ENCODE measurements around the gene FGF12. TPM values are rescaled to one million over a fixed set of nuclear protein-coding genes. Genes with fewer than 3 reads are reported as not detected.
"Not testable (repeated sequence)": the region's sequence is repeated elsewhere in the genome, so short reads cannot be mapped to it uniquely, and the experiment has no call there.

The FGF12 gene
- total RNA-seq: not detected in 2 replicates

- no peaks in the 10 kb centered on the region for H3K36me3 Mint-ChIP-seq (ENCODE audit: low read depth)
- H3K4me1 Mint-ChIP-seq (ENCODE audit: low read depth): no peaks in the 10 kb centered on the region
- peaks cover 23% of the 10 kb centered on the region for H3K27me3 Mint-ChIP-seq (ENCODE audit: insufficient read depth)
- no peaks in the 10 kb centered on the region for H3K9me3 Mint-ChIP-seq
- intact Hi-C loops (cut with micrococcal nuclease): no loop called here
- DNase-seq (ENCODE audit: low spot score): no peak
- no peak within 1 kb of the TSS for H3K4me3 Mint-ChIP-seq
- H3K27ac Mint-ChIP-seq: no peak within 1 kb of the TSS
Observed at GRCh38 chr3:192727032-192727847, at the start of gene FGF12. FGF12 (minus strand) TSS chr3:192727541.

- H3K36me3 Mint-ChIP-seq (ENCODE audit: low read depth); H3K4me3 Mint-ChIP-seq; H3K27ac Mint-ChIP-seq; H3K27me3 Mint-ChIP-seq (ENCODE audit: insufficient read depth); intact Hi-C loops (cut with micrococcal nuclease); DNase-seq (ENCODE audit: low spot score); H3K4me1 Mint-ChIP-seq (ENCODE audit: low read depth): not testable (repeated sequence)
- H3K9me3 Mint-ChIP-seq: peaks cover 15% of the 10 kb centered on the region
Observed at GRCh38 chr3:192774341-192774740, 47.0 kb upstream of the FGF12 start.

- peaks cover 3% of the 10 kb centered on the region for H3K27me3 Mint-ChIP-seq (ENCODE audit: insufficient read depth)
- H3K27ac Mint-ChIP-seq: no peak overlapping the region
- DNase-seq (ENCODE audit: low spot score): no peak
- H3K4me3 Mint-ChIP-seq: no peak overlapping the region
- H3K4me1 Mint-ChIP-seq (ENCODE audit: low read depth): no peaks in the 10 kb centered on the region
- H3K36me3 Mint-ChIP-seq (ENCODE audit: low read depth): no peaks in the 10 kb centered on the region
- intact Hi-C loops (cut with micrococcal nuclease): no loop called here
- peaks cover 15% of the 10 kb centered on the region for H3K9me3 Mint-ChIP-seq
Observed at GRCh38 chr3:192772240-192772894, 45.0 kb upstream of the FGF12 start.

- H3K4me3 Mint-ChIP-seq: no peak overlapping the region
- intact Hi-C loops (cut with micrococcal nuclease): no loop called here
- H3K4me1 Mint-ChIP-seq (ENCODE audit: low read depth): no peaks in the 10 kb centered on the region
- H3K36me3 Mint-ChIP-seq (ENCODE audit: low read depth): no peaks in the 10 kb centered on the region
- no peaks in the 10 kb centered on the region for H3K9me3 Mint-ChIP-seq
- peaks cover 5% of the 10 kb centered on the region for H3K27me3 Mint-ChIP-seq (ENCODE audit: insufficient read depth)
- DNase-seq (ENCODE audit: low spot score): no peak
- no peak overlapping the region for H3K27ac Mint-ChIP-seq
Observed at GRCh38 chr3:192758654-192759053, 31.3 kb upstream of the FGF12 start.

GRCh38 chr3:192751148-192751547 is 23.8 kb upstream of the FGF12 start:
- intact Hi-C loops (cut with micrococcal nuclease): no loop called here
- no peak overlapping the region for H3K27ac Mint-ChIP-seq
- no peak for DNase-seq (ENCODE audit: low spot score)
- H3K4me1 Mint-ChIP-seq (ENCODE audit: low read depth): no peaks in the 10 kb centered on the region
- H3K4me3 Mint-ChIP-seq: no peak overlapping the region
- no peaks in the 10 kb centered on the region for H3K36me3 Mint-ChIP-seq (ENCODE audit: low read depth)
- no peaks in the 10 kb centered on the region for H3K27me3 Mint-ChIP-seq (ENCODE audit: insufficient read depth)
- no peaks in the 10 kb centered on the region for H3K9me3 Mint-ChIP-seq

GRCh38 chr3:192750201-192750600 is 22.9 kb upstream of the FGF12 start:
- H3K9me3 Mint-ChIP-seq: no peaks in the 10 kb centered on the region
- no peak overlapping the region for H3K27ac Mint-ChIP-seq
- no peak overlapping the region for H3K4me3 Mint-ChIP-seq
- intact Hi-C loops (cut with micrococcal nuclease): no loop called here
- H3K36me3 Mint-ChIP-seq (ENCODE audit: low read depth): no peaks in the 10 kb centered on the region
- peaks cover under 1% of the 10 kb centered on the region for H3K27me3 Mint-ChIP-seq (ENCODE audit: insufficient read depth)
- H3K4me1 Mint-ChIP-seq (ENCODE audit: low read depth): no peaks in the 10 kb centered on the region
- no peak for DNase-seq (ENCODE audit: low spot score)

- Mint-ChIP-seq H3K4me3 (no peak overlapping the region), H3K4me1 (ENCODE audit: low read depth) (no peaks in the 10 kb centered on the region), H3K27ac (no peak overlapping the region), H3K27me3 (ENCODE audit: insufficient read depth) (peaks cover 2% of the 10 kb centered on the region), H3K36me3 (ENCODE audit: low read depth) (no peaks in the 10 kb centered on the region), H3K9me3 (no peaks in the 10 kb centered on the region)
- intact Hi-C loops (cut with micrococcal nuclease): no loop called here
- no peak for DNase-seq (ENCODE audit: low spot score)
Observed at GRCh38 chr3:192747746-192748145, 20.4 kb upstream of the FGF12 start.

- peaks cover 2% of the 10 kb centered on the region for H3K27me3 Mint-ChIP-seq (ENCODE audit: insufficient read depth)
- no peak overlapping the region for H3K4me3 Mint-ChIP-seq
- no peak overlapping the region for H3K27ac Mint-ChIP-seq
- no peaks in the 10 kb centered on the region for H3K36me3 Mint-ChIP-seq (ENCODE audit: low read depth)
- H3K4me1 Mint-ChIP-seq (ENCODE audit: low read depth): no peaks in the 10 kb centered on the region
- DNase-seq (ENCODE audit: low spot score): no peak
- H3K9me3 Mint-ChIP-seq: no peaks in the 10 kb centered on the region
- intact Hi-C loops (cut with micrococcal nuclease): no loop called here
Observed at GRCh38 chr3:192747145-192747544, 19.8 kb upstream of the FGF12 start.

- no peaks in the 10 kb centered on the region for H3K9me3 Mint-ChIP-seq
- intact Hi-C loops (cut with micrococcal nuclease): no loop called here
- H3K27ac Mint-ChIP-seq: no peak overlapping the region
- H3K27me3 Mint-ChIP-seq (ENCODE audit: insufficient read depth): peaks cover 2% of the 10 kb centered on the region
- no peak for DNase-seq (ENCODE audit: low spot score)
- H3K4me3 Mint-ChIP-seq: no peak overlapping the region
- no peaks in the 10 kb centered on the region for H3K36me3 Mint-ChIP-seq (ENCODE audit: low read depth)
- H3K4me1 Mint-ChIP-seq (ENCODE audit: low read depth): no peaks in the 10 kb centered on the region
Observed at GRCh38 chr3:192745150-192745549, 17.8 kb upstream of the FGF12 start.

- H3K4me3 Mint-ChIP-seq; H3K9me3 Mint-ChIP-seq; DNase-seq (ENCODE audit: low spot score); H3K27me3 Mint-ChIP-seq (ENCODE audit: insufficient read depth); H3K4me1 Mint-ChIP-seq (ENCODE audit: low read depth); H3K36me3 Mint-ChIP-seq (ENCODE audit: low read depth); intact Hi-C loops (cut with micrococcal nuclease); H3K27ac Mint-ChIP-seq: not testable (repeated sequence)
Observed at GRCh38 chr3:192744604-192745003, 17.3 kb upstream of the FGF12 start.

- Mint-ChIP-seq H3K4me1 (ENCODE audit: low read depth) (no peaks in the 10 kb centered on the region), H3K27ac (no peak overlapping the region), H3K27me3 (ENCODE audit: insufficient read depth) (peaks cover 3% of the 10 kb centered on the region), H3K4me3 (no peak overlapping the region), H3K9me3 (no peaks in the 10 kb centered on the region), H3K36me3 (ENCODE audit: low read depth) (no peaks in the 10 kb centered on the region)
- no peak for DNase-seq (ENCODE audit: low spot score)
- intact Hi-C loops (cut with micrococcal nuclease): no loop called here
Observed at GRCh38 chr3:192737506-192737905, 10.2 kb upstream of the FGF12 start.

- Mint-ChIP-seq H3K4me1 (ENCODE audit: low read depth) (no peaks in the 10 kb centered on the region), H3K27me3 (ENCODE audit: insufficient read depth) (peaks cover 22% of the 10 kb centered on the region), H3K9me3 (no peaks in the 10 kb centered on the region), H3K36me3 (ENCODE audit: low read depth) (no peaks in the 10 kb centered on the region), H3K4me3 (no peak overlapping the region), H3K27ac (no peak overlapping the region)
- no peak for DNase-seq (ENCODE audit: low spot score)
- intact Hi-C loops (cut with micrococcal nuclease): no loop called here
Observed at GRCh38 chr3:192731233-192731632, 3.9 kb upstream of the FGF12 start.

GRCh38 chr3:192726385-192726784 is 956 bp downstream of the FGF12 start:
- Mint-ChIP-seq H3K4me1 (ENCODE audit: low read depth) (no peaks in the 10 kb centered on the region), H3K9me3 (no peaks in the 10 kb centered on the region), H3K27ac (no peak overlapping the region), H3K4me3 (no peak overlapping the region), H3K36me3 (ENCODE audit: low read depth) (no peaks in the 10 kb centered on the region), H3K27me3 (ENCODE audit: insufficient read depth) (peaks cover 23% of the 10 kb centered on the region)
- intact Hi-C loops (cut with micrococcal nuclease): no loop called here
- no peak for DNase-seq (ENCODE audit: low spot score)

Measured in activated T-helper 1 cell treated with anti-CD3 and anti-CD28 coated beads, Interleukin-12 subunit alpha, Interleukin-12 subunit beta, Interleukin-2, Interleukin-4 antibody, amounts not matched to agents 30 ng/mL and 10 ng/mL and 1 ng/mL, durations not matched to agents 14 hours and 24 hours and 36 hours (primary cell).